VCaP (cell line): ENCODE data around the gene C19orf25.

Experiments used
- H3K27ac ChIP-seq: fragments of 450-650 bp; 2 replicates; pipeline ENCODE4 v1.5.1; 2017
- TF ChIP-seq, protein P1 (sequence below): fragments of 450-650 bp; conservative IDR thresholded peaks from 2 replicates; pipeline ENCODE4 v1.5.1; 2017; ENCODE audit warnings: mild to moderate bottlenecking, moderate library complexity

C19orf25 gene

DNA sequence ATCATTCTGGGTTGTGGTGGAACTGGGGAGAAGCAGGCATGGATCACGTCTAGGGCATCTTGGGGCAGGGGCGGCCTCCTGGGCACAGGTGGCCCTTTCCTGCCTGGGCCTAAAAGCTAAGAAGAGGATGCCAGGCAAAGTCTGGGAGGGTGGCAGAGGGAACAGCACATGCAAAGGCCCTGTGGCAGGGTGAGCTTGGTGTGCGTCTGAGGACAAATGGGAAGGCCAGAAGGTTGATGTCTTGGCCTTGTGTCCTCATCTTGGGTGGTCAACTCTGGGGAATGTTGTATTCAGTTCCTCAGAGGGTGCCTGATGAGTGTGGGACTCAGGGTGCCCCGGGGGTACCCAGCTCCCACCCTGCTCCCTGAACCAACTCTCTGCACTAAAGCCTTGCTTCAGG is 39.5 kb upstream of the C19orf25 start:
- TF ChIP-seq, protein P1, sequence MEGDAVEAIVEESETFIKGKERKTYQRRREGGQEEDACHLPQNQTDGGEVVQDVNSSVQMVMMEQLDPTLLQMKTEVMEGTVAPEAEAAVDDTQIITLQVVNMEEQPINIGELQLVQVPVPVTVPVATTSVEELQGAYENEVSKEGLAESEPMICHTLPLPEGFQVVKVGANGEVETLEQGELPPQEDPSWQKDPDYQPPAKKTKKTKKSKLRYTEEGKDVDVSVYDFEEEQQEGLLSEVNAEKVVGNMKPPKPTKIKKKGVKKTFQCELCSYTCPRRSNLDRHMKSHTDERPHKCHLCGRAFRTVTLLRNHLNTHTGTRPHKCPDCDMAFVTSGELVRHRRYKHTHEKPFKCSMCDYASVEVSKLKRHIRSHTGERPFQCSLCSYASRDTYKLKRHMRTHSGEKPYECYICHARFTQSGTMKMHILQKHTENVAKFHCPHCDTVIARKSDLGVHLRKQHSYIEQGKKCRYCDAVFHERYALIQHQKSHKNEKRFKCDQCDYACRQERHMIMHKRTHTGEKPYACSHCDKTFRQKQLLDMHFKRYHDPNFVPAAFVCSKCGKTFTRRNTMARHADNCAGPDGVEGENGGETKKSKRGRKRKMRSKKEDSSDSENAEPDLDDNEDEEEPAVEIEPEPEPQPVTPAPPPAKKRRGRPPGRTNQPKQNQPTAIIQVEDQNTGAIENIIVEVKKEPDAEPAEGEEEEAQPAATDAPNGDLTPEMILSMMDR: no peak
- no peak overlapping the region for H3K27ac ChIP-seq

DNA sequence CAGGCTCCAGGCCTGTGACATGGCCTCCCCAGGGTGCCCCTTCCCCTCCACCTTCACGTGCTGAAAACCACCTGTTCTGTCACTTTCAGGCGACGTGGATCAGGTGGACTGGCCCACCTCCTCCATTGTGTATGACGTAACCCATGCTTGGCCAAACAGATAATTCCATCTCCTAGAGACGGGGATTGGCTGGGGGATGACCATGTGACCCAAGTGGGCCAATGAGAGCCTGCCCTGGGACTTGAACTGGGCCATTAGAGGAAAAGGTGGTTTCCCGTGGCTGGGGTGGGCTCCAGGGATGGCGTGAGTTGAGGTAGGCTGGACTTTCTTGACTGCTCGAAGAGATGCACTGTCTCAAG is 37.4 kb upstream of the C19orf25 start:
- TF ChIP-seq, protein P1: no peak
- no peak overlapping the region for H3K27ac ChIP-seq

DNA sequence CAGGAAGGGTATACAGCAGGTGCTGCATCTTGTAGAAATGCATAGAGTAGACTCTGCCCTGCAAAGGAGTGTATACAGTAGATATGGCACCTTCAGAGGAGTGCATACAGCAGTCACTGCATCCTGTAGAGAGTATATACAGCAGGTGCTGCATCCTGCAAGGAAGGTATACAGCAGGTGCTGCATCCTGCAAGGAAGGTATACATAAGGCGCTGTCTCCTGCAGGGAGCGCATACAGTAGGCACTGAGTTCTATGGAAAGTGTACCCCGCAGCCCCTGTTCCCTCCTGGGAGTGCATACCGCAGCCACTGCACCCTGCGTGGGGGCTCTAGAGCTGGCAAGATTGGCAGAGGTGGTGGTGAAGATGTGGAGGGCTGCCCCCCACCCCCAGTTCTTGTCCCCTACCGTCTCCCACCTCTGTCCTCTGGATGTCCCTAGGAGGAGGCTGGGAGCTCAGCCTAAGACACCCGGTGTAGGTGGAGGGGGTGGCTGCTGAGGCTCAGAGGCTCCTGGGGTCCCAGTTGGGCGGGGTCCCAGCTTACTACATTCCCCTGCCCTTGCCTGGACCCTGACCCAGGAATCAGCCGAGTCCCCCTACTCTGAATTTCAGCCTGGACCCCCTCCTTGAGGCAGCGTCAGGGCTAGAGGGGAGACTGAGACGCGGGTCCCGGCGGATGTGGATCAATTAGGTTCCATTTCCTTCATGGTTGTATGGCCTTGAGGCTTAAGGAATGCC is 36.1 kb upstream of the C19orf25 start:
- H3K27ac ChIP-seq: no peak overlapping the region
- TF ChIP-seq, protein P1: no peak

DNA sequence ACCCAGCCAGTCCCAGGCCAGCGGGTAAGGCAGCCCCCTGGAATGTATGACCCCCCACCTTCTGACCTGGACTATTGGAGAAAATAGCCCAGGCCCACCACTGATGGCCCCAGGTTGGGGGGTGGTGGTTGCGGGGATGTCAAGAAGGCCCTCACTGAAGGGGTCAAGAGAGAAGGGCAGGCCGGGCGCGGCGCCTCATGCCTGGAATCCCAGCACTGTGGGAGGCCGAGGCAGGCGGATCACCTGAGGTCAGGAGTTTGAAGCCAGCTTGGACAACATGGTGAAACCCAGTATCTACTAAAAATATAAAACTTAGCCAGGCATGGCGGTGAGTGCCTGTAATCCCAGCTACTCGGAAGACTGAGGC is 35.3 kb upstream of the C19orf25 start:
- TF ChIP-seq, protein P1: no peak
- no peak overlapping the region for H3K27ac ChIP-seq

DNA sequence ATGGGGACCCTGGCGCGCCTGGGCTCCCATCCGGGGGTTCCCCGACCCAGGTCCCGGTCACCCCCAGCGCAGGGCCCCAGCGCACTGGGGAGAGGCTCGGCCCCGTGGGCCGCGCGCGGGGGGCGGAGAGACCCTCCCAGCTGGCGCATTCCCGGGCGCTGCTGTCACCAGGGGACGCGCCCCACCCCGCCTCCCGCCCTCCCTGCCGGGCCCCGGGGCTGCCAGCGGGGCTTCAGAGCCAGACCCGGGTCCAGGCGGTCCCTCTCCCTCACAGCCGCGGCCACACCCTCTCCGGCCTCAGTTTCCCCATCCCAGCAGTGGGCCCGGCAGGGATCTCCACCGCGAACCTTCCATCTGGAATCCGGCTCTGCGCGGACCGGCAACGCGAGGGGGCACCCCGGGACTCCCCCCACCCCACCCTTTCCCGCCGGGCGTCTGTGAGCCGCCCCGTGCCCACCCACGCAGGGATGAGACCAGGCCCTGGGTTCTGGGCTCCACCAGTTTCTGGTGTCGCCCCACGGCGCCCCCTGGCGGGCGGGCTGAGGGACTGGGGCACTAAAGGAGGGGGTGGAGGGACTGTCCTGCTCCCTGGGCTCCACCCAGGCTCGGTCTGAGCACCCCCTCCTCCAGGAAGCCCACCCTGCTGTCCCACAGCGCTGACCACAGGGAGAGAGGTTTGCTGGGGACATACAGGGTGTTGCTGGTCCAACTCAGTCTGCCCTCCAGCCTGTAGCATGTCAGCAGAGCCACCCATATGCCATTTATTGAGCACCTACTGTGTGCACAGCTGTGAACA is 34.7 kb upstream of the C19orf25 start:
- H3K27ac ChIP-seq: no peak overlapping the region

DNA sequence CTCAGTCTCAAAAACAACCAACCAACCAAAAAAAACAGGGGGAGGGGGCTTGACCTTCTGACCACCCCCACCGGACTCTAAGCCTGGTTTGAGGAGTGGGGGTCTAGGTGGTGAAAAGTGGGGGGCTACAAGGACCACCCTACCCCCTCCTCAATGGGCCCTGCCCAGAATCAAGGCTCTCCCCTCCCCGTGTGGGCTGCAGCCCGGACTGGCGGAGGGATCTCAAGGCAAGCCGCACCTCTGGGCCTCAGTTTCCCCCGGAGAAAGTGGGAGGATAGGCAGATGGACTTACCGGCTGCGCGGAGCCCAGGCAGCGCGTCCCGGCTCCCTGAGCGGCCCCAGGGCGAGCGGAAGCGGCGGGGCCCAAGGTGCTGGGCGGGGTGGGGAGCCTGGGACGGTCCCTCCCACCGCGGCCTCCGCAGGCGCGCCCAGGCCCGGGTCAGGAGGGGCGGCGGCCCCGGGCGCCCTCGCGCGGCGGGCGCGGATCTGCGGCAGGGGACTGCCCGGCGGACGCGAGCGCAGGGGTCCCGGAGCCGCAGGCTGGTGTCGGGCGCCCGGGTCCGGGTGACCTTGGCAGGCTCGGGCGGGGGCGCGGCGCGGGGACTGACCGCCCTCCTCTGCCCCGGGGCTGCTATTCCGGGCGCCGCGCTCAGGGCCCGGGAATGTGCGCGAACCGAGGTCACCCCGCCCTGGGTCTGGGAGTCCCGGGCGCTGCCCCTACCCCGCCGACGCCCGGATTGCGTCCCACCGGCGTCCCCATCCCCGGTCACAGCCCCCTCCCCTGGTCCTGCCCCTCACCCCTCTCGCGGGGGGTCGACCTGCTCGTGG is 33.9 kb upstream of the C19orf25 start, which contains the start of gene ADAMTSL5:
TSS of gene ADAMTSL5 (minus strand) at position 349 of the 828 bp plus-strand sequence. CDS start 2,076 bp downstream, outside the sequence.
- H3K27ac ChIP-seq: no peak within 1 kb of the TSS
- TF ChIP-seq, protein P1: peak; percentile 35

More for the DNA sequence above, 34.7 kb upstream of the C19orf25 start:
- TF ChIP-seq, protein P1: peak; percentile 77
